Upper lobe of right lung (tissue), 1 donor: ENCODE data around the gene GSTA2. TPM values are rescaled to one million over a fixed set of nuclear protein-coding genes. Genes with fewer than 3 reads are reported as not detected.
"Not testable (repeated sequence)": the region's sequence is repeated elsewhere in the genome, so short reads cannot be mapped to it uniquely, and the experiment has no call there.

Experiments used
- ATAC-seq: fragments of 200-7000 bp; cut with Tn5 transposase; one replicate; pipeline ENCODE4 v1.9.1; 2020; ENCODE audit warnings: mild to moderate bottlenecking, moderate library complexity
- DNase-seq: peaks from one replicate; pipeline ENCODE4 v3.0.0-alpha.2; 2020
- H3K27ac ChIP-seq: fragments of 200-600 bp; one replicate; pipeline ENCODE4 v1.8.0; 2022
- H3K27me3 ChIP-seq: fragments of 200-600 bp; one replicate; pipeline ENCODE4 v1.8.0; 2022; ENCODE audit warnings: mild to moderate bottlenecking
- H3K36me3 ChIP-seq: fragments of 200-600 bp; one replicate; pipeline ENCODE4 v1.8.0; 2022
- H3K4me1 ChIP-seq: fragments of 200-600 bp; one replicate; pipeline ENCODE4 v1.8.0; 2022
- H3K4me3 ChIP-seq: fragments of 200-600 bp; one replicate; pipeline ENCODE4 v1.8.0; 2022; ENCODE audit warnings: mild to moderate bottlenecking
- H3K9me3 ChIP-seq: fragments of 200-600 bp; one replicate; pipeline ENCODE4 v1.8.0; 2022
- CTCF ChIP-seq: fragments of 200-600 bp; IDR thresholded peaks from one replicate; pipeline ENCODE4 v1.8.0; 2022; ENCODE audit warnings: antibody characterized with exemption
- intact Hi-C: fragments of 100-400 bp; cut with DNase I; formaldehyde crosslinking; loops from one replicate; pipeline ENCODE4 v1.11.0; 2022
- total RNA-seq: library from RNA; stranded (reverse); fragmentation: NEBNext Ultra II Directional; extraction: Animal tissue kit (Norgen Biotek cat#: 25700); gene quantifications from one replicate; pipeline ENCODE4 v1.2.1, GENCODE V29; 2021
- donor health status: DM: no; HTN: yes; CAD: no; lungs with severe emphysema.

Gene GSTA2
- total RNA-seq, 1 donor from 2014 or later: not detected

DNA sequence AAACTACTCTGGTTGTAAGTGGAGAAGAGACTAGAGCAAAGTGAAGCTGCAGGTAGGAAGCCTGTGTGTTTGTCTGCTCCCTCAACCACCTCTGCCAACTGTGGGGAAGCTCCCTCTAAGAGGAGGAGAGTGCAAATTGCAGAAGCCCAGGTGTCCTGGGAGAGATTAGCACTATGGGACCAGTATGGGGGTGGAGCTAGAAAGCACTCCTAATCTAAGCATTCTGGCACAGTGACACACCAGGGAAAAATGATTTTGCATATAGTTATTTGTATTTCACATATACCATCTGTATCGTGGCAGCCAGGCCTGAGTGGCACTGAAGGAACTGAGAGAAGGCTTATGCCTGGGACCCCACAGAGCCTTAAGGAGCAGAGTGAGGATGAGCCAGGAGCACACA lies 27.6 kb upstream of the GSTA2 start:
- Histone ChIP-seq H3K36me3 (no peaks in the 10 kb centered on the region), H3K27me3 (no peaks in the 10 kb centered on the region), H3K4me1 (no peaks in the 10 kb centered on the region), H3K9me3 (no peaks in the 10 kb centered on the region), H3K4me3 (no peak overlapping the region), H3K27ac (no peak overlapping the region)
- no peak for ATAC-seq
- no peak for DNase-seq
- TF ChIP-seq CTCF: no peak
- intact Hi-C loops: no loop called here

DNA sequence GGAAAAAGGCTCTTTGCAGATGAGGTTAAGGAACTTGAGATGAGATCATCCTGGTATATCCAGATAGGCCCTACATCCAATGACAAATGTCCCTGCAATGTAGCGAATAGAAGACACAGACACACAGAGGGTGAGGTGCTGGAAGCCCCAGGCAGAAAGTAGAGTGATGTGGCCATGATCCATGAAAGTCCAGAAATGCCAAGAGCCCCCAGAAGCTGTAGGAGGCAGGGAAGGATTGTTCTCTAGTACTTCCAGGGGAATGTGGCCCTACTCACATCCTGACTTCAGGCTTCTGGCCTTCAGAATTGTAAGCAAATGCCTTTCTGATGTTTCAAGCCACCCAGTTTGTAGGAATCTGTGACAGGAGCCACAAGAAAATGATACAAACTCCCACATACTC lies 26.4 kb upstream of the GSTA2 start:
- ATAC-seq, DNase-seq, H3K36me3 ChIP-seq, H3K9me3 ChIP-seq, intact Hi-C loops, H3K27ac ChIP-seq, H3K4me1 ChIP-seq, H3K27me3 ChIP-seq, H3K4me3 ChIP-seq: not testable (repeated sequence)

DNA sequence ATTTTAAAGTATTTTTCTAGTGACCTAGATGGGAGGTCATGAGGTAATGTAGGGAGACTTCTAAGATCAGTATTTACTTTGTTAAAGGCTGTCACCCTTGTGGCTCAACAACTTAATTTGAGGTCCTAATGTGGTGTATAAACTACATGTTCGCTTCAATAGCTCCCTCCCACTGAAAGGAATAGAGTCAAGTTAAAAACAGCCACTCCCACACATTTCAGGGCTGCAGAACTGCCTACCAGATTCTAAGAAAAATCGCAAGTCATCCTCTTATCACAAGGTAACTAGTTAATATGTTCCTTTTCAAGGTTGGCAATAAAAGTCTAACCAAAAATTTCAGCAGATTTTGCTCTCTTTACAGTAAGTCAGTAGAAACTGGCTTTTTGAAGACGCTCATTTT lies 25.2 kb upstream of the GSTA2 start:
- Histone ChIP-seq H3K27me3 (no peaks in the 10 kb centered on the region), H3K4me3 (no peak overlapping the region), H3K27ac (no peak overlapping the region), H3K36me3 (no peaks in the 10 kb centered on the region), H3K4me1 (no peaks in the 10 kb centered on the region), H3K9me3 (no peaks in the 10 kb centered on the region)
- TF ChIP-seq CTCF: no peak
- no peak for DNase-seq
- no peak for ATAC-seq
- intact Hi-C loops: no loop called here

DNA sequence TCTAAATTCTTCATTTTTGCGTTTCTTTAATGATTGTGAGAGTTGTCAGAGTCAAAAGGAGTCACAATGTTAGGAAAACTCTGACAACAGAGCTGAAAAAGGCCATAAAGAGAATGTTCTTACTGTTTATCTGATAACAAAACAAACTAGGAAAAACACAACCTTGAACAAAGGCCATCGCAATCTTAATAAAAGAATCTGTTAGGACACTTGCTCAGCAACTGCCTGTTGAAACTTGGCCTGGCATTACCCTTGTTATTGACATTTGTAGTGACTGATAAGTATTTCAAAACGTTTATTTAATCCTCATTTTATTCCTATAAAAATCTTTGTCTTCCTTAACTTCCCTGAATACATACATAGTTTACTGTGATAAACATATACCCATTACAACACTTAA lies 24.6 kb upstream of the GSTA2 start:
- no peak for TF ChIP-seq CTCF
- DNase-seq: no peak
- no peak overlapping the region for H3K27ac ChIP-seq
- no peak for ATAC-seq
- intact Hi-C loops: loop anchor here (2.0 kb wide), 1 partner anchor 39 kb away; no protein-coding TSS in a partner anchor
- H3K4me1 ChIP-seq: no peaks in the 10 kb centered on the region
- H3K27me3 ChIP-seq: no peaks in the 10 kb centered on the region
- no peaks in the 10 kb centered on the region for H3K36me3 ChIP-seq
- H3K9me3 ChIP-seq: no peaks in the 10 kb centered on the region
- H3K4me3 ChIP-seq: no peak overlapping the region

DNA sequence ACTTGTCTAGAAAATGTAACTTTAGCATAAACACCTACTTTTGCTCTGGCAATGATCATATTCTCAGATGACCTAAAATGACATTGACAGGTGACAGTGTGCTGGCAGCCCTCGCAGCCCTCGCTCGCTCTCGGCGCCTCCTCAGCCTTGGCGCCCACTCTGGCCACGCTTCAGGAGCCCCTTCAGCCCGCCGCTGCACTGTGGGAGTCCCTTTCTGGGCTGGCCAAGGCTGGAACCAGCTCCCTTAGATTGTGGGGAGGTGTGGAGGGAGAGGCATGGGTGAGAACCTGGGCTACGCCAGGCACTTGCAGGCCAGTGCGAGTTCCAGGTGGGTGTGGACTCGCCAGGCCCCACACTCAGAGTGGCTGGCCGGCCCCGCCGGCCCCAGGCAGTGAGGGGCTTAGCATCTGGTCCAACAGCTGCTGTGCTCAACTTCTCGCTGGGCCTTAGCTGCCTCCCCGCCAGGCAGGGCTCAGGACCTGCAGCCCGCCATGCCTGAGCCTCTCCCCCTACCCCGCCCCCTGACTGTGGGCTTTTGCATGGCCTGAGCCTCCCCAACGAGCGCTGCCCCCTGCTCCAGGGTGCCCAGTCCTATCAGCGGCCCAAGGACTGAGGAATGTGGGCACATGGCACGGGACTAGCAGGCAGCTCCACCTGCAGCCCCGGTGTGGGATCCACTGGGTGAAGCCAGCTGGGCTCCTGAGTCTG lies 23.1 kb upstream of the GSTA2 start:
- Histone ChIP-seq H3K27me3 (no peaks in the 10 kb centered on the region), H3K27ac (no peak overlapping the region), H3K4me1 (no peaks in the 10 kb centered on the region), H3K36me3 (no peaks in the 10 kb centered on the region), H3K9me3 (no peaks in the 10 kb centered on the region), H3K4me3 (no peak overlapping the region)
- ATAC-seq (peak; percentile 10), DNase-seq (no peak)
- intact Hi-C loops: loop anchor here (2.0 kb wide), 1 partner anchor 40 kb away; no protein-coding TSS in a partner anchor
- no peak for TF ChIP-seq CTCF

- ATAC-seq, intact Hi-C loops, DNase-seq, H3K4me3 ChIP-seq, H3K4me1 ChIP-seq, H3K36me3 ChIP-seq, H3K27ac ChIP-seq, H3K27me3 ChIP-seq, H3K9me3 ChIP-seq: not testable (repeated sequence)
These were observed 19.5 kb upstream of the GSTA2 start for GRCh38 chr6:52782696-52783274.

GRCh38 chr6:52782209-52782608 lies 18.9 kb upstream of the GSTA2 start:
- DNase-seq: not testable (repeated sequence)

More at GRCh38 chr6:52782209-52782608, 18.9 kb upstream of the GSTA2 start:
- intact Hi-C loops, H3K27me3 ChIP-seq, H3K4me3 ChIP-seq, H3K27ac ChIP-seq, ATAC-seq, H3K9me3 ChIP-seq, H3K4me1 ChIP-seq, H3K36me3 ChIP-seq: not testable (repeated sequence)
